HG03342 (cell line): ENCODE measurements around the gene PCARE.

Experiments
- ATAC-seq: cut with Tn5 transposase; IDR thresholded peaks from one replicate; pipeline ENCODE4 v1.9.1; 2021; ENCODE audit warnings: mild to moderate bottlenecking, moderate library complexity; ENCODE audit not compliant: unreplicated experiment

The PCARE gene

DNA sequence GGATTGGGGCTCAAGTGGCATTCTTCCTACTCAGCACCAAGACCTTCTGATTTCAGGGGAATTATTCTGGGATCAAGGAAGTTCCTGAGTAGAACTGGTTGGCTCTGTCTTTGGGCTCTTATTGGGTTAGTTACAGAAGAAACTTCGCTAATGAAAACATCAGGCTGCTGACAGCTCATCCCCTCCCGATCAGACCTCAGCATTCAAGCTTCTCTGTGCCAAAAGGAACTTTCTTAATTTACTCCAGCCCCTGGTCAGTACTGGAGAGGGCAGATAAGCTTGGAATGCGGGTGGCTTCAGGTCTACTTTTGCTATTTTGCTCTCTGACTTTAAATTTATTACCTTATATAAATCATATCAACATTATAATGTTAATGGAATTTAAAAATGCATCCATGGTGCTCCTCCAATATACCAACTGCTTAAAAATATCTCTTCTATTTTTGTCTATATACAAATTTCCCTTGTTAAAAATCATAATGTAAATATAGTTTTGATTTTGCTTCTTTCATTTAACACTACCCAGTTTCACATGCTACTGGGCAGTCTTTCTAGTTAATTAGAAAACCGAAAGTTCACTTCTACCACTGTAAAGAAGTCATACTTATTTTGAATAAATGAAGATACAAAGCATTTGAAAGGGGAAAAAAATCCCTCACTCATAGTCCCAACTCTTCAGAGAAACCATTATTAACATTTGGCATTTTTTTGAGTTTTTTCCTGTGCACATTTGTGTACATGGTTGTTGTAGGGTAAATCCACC lies 34.4 kb downstream of the PCARE start:
- no peak for ATAC-seq

DNA sequence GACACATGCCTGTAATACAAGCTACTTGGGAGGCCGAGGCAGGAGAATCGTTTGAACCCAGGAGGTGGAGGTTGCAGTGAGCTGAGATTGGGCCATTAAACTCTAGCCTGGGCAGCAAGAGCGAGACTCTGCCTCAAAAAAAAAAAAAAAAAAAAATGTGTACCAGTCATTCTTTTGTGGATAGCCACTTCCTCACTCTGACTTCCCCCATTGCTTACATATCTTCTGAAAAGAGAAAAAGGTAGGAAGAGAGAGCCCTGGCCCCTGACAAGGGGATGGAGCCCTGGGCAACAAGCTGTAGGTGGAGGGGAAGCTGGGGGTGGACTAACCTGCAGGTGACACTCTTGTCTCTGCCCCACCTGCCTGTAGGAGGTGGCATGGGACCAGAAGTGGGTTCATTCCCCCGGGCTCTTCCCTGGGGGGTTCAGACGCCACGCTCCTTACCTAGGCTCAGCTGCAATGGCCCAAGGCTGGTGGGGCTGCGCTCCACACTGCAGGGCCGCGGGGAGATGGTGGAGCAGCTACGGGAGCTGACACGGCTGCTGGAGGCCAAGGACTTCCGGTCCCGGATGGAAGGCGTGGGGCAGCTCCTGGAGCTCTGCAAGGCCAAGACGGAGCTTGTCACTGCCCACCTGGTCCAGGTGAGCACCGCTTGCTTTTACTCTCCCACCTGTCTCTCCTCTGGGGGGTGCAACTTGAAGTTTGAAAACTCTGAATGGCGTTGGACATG lies 39.1 kb downstream of the PCARE start:
- ATAC-seq: no peak

GRCh38 chr2:29033656-29034055 lies 40.7 kb downstream of the PCARE start:
- no peak for ATAC-seq

- ATAC-seq: no peak
Measured at GRCh38 chr2:29033172-29033571, 41.2 kb downstream of the PCARE start.

DNA sequence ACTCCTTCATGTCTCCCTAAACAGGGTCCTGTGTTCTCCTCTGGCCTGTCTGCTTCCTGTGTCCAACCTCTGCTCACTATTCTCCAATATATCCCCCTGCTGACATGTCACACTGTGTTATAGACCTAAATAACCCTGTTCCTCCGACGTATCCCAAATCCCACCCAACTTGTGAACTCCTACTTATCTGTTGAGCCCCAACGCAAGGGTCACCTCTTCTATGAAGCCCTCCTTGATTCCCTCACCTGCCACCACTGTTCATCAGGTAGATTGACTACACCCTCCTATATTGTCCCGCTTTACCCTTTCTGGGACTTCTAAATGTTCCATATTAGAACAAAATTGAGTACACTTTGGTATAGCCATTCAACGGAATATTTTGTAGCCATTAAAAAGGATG lies 42.1 kb downstream of the PCARE start:
- no peak for ATAC-seq

DNA sequence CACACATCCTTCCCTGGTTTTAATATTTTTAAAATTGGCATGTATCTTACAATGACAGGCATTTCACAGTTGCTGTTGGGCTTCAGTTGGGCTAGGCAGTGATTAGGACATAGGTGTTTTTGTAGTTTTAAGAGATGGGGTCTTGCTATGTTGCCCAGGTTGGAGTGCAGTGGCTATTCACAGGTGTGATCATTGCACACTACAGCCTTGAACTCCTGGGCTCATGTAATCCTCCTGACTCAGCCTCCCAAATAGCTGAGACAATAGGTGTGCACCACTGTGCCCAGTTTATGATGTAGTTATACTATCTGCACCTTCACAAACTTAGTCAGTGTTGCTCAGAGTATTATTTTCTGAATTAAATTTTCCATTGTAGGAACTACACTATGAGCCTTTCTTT lies 43.3 kb downstream of the PCARE start:
- ATAC-seq: no peak

GRCh38 chr2:29025711-29026110 lies 48.6 kb downstream of the PCARE start:
- ATAC-seq: no peak

GRCh38 chr2:29024882-29025430 lies 49.4 kb downstream of the PCARE start:
- no peak for ATAC-seq

GRCh38 chr2:29023188-29023587 lies 51.1 kb downstream of the PCARE start:
- ATAC-seq: no peak

DNA sequence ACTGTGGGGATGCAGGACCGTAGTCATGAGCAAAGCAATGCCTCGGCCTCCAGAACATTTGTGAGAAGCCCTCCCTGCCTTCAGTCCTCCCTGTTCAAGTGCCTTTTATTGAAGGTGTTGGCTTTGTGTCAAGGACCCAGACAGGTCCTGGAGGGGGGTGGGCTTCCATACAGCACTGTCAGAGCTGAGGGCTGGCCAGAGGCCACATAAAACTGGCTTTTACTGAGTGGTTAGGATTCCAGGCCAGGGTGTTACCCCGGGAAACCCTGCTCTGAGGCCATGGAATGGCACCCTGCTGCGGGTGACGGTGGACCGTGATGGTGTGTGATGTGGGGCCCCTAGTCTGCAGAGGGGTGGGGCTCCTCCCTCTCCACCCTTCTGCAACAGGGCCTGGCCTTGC lies 51.6 kb downstream of the PCARE start:
- no peak for ATAC-seq

- ATAC-seq: no peak
Measured at GRCh38 chr2:29021886-29022285, 52.4 kb downstream of the PCARE start.

DNA sequence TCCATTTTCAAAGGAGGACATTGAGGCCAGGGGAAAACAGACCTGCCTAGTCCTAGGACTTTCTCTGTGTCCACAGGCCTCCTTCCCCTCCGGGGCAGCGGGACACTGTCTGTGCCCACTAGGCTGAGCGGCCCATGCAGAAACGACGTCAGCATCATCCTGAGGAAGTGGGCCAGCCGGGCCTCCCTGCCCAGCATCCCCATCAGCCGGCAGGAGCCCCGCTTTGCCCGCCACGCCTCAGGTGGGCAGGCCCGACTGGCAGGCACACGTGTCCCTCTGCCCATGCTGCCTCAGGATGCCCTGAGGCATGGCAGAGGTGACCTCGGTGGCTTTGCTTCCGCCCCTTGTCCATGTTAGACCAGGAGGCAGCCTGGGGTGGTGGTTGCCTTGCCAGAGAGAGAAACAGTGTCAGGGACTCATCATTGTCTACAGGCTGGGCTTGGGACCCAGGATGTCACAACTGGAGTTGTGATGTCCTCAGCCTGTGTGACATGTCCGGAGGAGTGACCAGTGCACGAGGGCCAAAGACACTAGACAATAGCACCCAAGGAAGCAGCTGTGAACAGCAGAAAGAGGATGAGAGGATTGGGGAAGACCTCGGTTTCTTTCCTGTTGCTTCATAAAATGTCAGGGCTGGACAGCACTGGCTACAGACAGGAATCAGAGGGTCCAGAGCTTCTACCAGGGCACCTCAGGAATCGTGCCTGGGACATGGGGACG lies 56.4 kb downstream of the PCARE start:
- ATAC-seq: no peak

DNA sequence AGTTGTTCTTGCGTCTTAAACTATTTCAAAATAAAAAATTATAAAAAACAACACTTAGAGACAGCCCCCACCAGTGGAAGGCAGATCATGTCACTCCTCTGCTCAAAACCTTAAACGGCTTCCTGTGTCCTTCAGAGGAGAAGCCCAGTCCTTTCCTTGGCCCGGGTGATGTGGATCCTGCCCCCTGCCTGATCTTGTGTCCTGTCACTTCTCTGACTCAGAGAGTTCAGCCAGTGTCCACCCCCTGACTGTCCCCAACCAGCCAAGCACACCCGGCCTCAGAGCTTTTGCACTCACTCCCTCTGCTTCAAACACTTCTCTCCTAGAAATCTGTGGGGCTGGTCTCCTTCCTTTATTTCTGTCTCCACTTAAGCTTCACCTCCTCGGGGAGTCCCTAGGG lies 57.8 kb downstream of the PCARE start:
- no peak for ATAC-seq

GRCh38 chr2:29015701-29016470 lies 58.4 kb downstream of the PCARE start:
- no peak for ATAC-seq

DNA sequence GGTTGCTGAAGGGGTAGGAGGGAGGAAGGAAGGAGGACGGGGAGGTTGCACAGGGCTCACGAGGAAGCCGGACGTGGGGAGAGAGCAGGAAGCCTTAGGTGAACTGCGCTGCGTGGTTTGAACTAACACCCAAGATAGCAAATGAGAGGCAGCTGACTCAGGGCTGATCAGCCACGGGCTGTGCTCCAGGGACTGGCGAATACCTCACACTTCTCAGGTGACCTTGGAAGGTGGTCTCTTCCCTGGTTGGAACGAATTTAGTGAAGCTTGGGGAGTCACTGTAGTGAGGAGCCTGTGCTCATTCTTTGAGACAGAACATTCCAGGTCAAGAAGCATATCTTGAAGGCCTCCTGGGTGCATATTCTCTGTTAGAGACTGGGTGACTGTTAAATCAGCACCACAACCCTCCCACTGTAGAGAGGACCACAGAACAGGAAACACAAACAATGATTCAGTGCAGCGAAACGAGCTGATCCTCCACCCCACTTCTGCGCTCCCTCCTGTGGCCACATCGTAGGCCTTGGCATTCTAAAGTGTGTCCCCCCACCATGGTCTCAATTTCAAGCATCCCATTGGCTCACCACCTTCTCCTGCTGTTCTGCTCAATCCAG lies 59.4 kb downstream of the PCARE start:
- peak; percentile 53 for ATAC-seq

- ATAC-seq: no peak
Measured at GRCh38 chr2:29014331-29014730, 60.0 kb downstream of the PCARE start.

GRCh38 chr2:29013057-29013780 lies 61.1 kb downstream of the PCARE start:
- ATAC-seq: no peak

DNA sequence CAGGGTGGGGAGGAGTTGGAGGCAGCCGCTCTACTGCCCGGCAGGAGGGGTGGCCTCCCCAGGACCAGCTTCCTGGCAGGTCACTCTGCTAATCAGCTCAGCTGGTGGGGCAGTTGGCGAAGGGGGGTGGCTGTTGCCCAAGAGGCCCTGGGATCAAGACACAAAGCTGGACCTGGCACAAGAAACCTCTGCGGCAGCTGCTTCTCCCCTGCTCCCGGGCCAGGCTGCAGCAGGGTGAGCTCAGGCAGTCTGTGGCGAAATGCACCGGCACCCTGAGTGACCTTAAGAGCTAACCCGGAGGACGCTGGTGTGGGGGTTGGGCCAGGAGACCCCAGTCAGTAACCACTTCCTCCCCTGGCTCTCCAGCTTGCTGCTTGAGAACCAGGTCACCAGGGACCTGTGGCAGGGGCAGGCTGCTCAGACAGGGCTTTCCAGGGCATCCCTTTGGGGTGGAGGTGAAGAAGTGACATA lies 62.1 kb downstream of the PCARE start:
- no peak for ATAC-seq
